ENCODE data around the gene STARD9.

The STARD9 gene

DNA sequence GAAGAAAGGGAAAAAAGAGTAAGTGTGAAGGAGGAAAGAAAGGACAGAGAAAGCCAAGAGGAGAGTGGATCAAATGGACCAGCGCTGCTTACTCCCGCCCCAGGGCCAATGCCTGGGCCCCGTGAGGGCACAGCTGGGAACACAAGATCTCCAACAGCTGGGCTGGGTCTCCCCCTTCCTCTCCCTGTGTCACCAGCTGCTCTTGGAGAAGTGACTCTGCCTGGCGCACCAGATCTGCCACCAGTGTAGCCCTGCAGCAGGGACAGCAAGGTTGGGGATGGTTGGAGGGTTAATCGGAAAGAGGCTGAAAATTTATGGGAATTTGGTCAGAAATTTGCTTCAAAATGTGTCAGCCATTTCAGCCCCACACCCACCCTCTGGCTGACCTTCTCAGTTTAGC lies 153.2 kb downstream of the STARD9 start:
- Histone ChIP-seq H3K4me1 (no peaks in the 10 kb centered on the region), H3K27me3 (ENCODE audit: control insufficient read depth, insufficient read depth, low read length) (no peaks in the 10 kb centered on the region), H3K79me2 (no peaks in the 10 kb centered on the region), H3K36me3 (ENCODE audit: control insufficient read depth, insufficient read depth, low read length) (no peaks in the 10 kb centered on the region), H3K27ac (no peak overlapping the region), H3K9ac (no peak overlapping the region), H3K4me3 (ENCODE audit: low read depth, low read length) (no peak overlapping the region), H3K4me2 (ENCODE audit: low read length) (no peak overlapping the region), H2AFZ (no peak overlapping the region), H3K9me3 (ENCODE audit: control insufficient read depth, low read length) (no peaks in the 10 kb centered on the region)
- TF ChIP-seq, protein P1, sequence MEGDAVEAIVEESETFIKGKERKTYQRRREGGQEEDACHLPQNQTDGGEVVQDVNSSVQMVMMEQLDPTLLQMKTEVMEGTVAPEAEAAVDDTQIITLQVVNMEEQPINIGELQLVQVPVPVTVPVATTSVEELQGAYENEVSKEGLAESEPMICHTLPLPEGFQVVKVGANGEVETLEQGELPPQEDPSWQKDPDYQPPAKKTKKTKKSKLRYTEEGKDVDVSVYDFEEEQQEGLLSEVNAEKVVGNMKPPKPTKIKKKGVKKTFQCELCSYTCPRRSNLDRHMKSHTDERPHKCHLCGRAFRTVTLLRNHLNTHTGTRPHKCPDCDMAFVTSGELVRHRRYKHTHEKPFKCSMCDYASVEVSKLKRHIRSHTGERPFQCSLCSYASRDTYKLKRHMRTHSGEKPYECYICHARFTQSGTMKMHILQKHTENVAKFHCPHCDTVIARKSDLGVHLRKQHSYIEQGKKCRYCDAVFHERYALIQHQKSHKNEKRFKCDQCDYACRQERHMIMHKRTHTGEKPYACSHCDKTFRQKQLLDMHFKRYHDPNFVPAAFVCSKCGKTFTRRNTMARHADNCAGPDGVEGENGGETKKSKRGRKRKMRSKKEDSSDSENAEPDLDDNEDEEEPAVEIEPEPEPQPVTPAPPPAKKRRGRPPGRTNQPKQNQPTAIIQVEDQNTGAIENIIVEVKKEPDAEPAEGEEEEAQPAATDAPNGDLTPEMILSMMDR (IDR thresholded peaks at IDR 0.05): no peak

DNA sequence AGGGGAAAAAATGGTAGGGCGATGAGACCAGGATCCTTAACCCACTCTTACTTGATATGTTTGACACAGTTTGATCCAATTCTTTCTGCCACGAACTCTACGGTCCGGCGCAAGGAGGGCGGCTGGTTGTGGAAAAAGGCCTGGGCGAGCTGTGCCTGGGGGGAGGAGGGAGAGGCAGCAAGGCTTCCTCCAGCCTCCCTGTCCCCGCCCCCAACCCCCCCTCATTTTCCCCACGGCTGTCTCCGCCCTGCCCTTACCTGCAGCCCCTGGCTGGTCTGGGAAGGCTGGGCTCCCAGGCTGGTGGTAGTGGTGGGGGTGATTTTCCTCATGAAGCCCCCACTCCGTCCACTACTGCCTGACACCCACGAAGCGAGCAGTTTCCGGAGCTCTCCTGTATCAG lies 153.6 kb downstream of the STARD9 start:
- Histone ChIP-seq H3K27me3 (ENCODE audit: control insufficient read depth, insufficient read depth, low read length) (no peaks in the 10 kb centered on the region), H3K4me3 (ENCODE audit: low read depth, low read length) (no peak overlapping the region), H2AFZ (no peak overlapping the region), H3K79me2 (no peaks in the 10 kb centered on the region), H3K27ac (no peak overlapping the region), H3K4me1 (no peaks in the 10 kb centered on the region), H3K36me3 (ENCODE audit: control insufficient read depth, insufficient read depth, low read length) (no peaks in the 10 kb centered on the region), H3K4me2 (ENCODE audit: low read length) (no peak overlapping the region), H3K9ac (no peak overlapping the region), H3K9me3 (ENCODE audit: control insufficient read depth, low read length) (no peaks in the 10 kb centered on the region)
- TF ChIP-seq, protein P1 (IDR thresholded peaks at IDR 0.05): no peak

DNA sequence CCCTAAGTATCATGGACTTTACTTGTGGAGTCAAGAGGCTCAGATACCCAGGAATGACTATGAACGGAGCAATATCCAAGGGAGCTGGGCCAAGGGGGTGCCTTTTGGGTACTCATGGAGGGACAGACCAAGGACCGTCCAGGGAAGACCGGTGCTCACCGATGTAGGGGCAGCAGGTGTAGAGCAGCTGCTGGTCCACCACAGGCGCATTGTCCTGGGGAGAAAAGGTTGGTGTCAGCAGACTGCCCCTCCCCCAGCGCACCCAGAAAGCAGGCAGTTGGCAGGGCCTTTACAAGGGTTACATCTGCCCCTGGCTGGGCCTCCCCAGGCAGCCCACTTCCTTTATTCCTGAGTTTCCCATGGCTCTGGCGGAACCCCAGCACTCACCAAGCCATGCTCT lies 154.0 kb downstream of the STARD9 start:
- Histone ChIP-seq H2AFZ (no peak overlapping the region), H3K4me2 (ENCODE audit: low read length) (no peak overlapping the region), H3K36me3 (ENCODE audit: control insufficient read depth, insufficient read depth, low read length) (no peaks in the 10 kb centered on the region), H3K9me3 (ENCODE audit: control insufficient read depth, low read length) (no peaks in the 10 kb centered on the region), H3K27me3 (ENCODE audit: control insufficient read depth, insufficient read depth, low read length) (no peaks in the 10 kb centered on the region), H3K27ac (no peak overlapping the region), H3K9ac (no peak overlapping the region), H3K4me1 (no peaks in the 10 kb centered on the region), H3K4me3 (ENCODE audit: low read depth, low read length) (no peak overlapping the region), H3K79me2 (no peaks in the 10 kb centered on the region)
- TF ChIP-seq, protein P1 (IDR thresholded peaks at IDR 0.05): no peak

DNA sequence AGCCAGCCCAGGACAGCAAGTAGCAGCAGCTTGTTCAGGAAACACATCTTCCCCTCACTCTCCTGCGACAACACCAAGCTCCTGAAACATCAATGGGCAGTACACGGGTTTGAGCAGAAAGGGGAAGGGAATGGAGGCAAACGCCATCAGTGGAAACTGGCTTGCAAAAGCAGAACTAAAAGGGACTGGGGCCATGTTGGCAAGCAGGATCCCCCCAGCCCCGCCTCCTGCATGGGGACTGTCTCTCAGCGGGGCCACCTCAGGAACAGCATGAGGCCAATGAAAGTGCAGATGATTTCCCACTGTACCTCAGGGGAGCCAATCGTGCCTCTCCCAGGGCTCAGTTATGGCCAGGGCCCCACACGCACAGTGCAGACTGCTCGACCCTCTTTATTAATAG lies 154.7 kb downstream of the STARD9 start:
- Histone ChIP-seq H3K9me3 (ENCODE audit: control insufficient read depth, low read length) (no peaks in the 10 kb centered on the region), H3K4me2 (ENCODE audit: low read length) (no peak overlapping the region), H3K27ac (no peak overlapping the region), H3K4me1 (no peaks in the 10 kb centered on the region), H2AFZ (no peak overlapping the region), H3K4me3 (ENCODE audit: low read depth, low read length) (no peak overlapping the region), H3K27me3 (ENCODE audit: control insufficient read depth, insufficient read depth, low read length) (no peaks in the 10 kb centered on the region), H3K79me2 (no peaks in the 10 kb centered on the region), H3K36me3 (ENCODE audit: control insufficient read depth, insufficient read depth, low read length) (no peaks in the 10 kb centered on the region), H3K9ac (no peak overlapping the region)
- TF ChIP-seq, protein P1 (IDR thresholded peaks at IDR 0.05): no peak

DNA sequence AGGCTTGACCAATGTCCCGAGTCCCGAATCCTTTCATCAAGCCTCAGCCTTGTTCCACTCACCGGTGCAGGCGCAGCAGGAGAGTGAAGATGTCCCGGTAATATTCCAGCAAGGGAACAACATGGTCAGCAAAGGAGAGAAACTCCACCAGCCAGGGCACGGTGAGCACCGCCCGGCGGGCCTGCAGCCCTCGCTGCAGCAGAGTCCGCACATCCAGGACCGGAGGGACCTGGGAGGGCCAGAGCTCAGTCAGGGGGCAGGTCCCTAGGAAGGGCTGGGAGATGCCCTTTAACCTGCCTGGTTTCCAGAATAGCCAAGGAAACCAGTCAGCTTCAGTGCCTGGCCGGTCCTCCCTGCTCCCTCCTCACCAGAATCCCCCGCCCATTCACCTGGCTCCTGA lies 155.1 kb downstream of the STARD9 start:
- Histone ChIP-seq H3K4me3 (ENCODE audit: low read depth, low read length) (no peak overlapping the region), H3K4me1 (no peaks in the 10 kb centered on the region), H3K9me3 (ENCODE audit: control insufficient read depth, low read length) (no peaks in the 10 kb centered on the region), H3K4me2 (ENCODE audit: low read length) (no peak overlapping the region), H3K79me2 (no peaks in the 10 kb centered on the region), H3K27me3 (ENCODE audit: control insufficient read depth, insufficient read depth, low read length) (no peaks in the 10 kb centered on the region), H3K36me3 (ENCODE audit: control insufficient read depth, insufficient read depth, low read length) (no peaks in the 10 kb centered on the region), H3K27ac (no peak overlapping the region), H3K9ac (no peak overlapping the region), H2AFZ (no peak overlapping the region)
- TF ChIP-seq, protein P1 (IDR thresholded peaks at IDR 0.05): no peak
